Glutamatergic neuron (in vitro differentiated cells): ENCODE results near the gene PRKAG2. TPM values are rescaled to one million over a fixed set of nuclear protein-coding genes. Genes with fewer than 3 reads are reported as not detected.
"Not testable (repeated sequence)": the region's sequence is repeated elsewhere in the genome, so short reads cannot be mapped to it uniquely, and the experiment has no call there.

Experiments used
- DNase-seq: peaks from one replicate; pipeline ENCODE4 v3.0.0; 2022
- H3K27ac Mint-ChIP-seq: one replicate; pipeline ENCODE4 v1.8.0; 2020; ENCODE audit warnings: mild to moderate bottlenecking, mixed read lengths, inconsistent platforms; ENCODE audit not compliant: unreplicated experiment
- H3K27me3 Mint-ChIP-seq: one replicate; pipeline ENCODE4 v1.8.0; 2020; ENCODE audit warnings: mild to moderate bottlenecking, moderate library complexity, mixed read lengths, inconsistent platforms; ENCODE audit not compliant: unreplicated experiment
- H3K36me3 Mint-ChIP-seq: one replicate; pipeline ENCODE4 v1.8.0; 2020; ENCODE audit warnings: mild to moderate bottlenecking, mixed read lengths, inconsistent platforms; ENCODE audit not compliant: unreplicated experiment
- H3K4me1 Mint-ChIP-seq: one replicate; pipeline ENCODE4 v1.8.0; 2020; ENCODE audit warnings: mild to moderate bottlenecking, low read depth, mixed read lengths, inconsistent platforms; ENCODE audit not compliant: unreplicated experiment
- H3K4me3 Mint-ChIP-seq: one replicate; pipeline ENCODE4 v1.8.0; 2020; ENCODE audit warnings: mild to moderate bottlenecking, mixed read lengths, inconsistent platforms; ENCODE audit not compliant: unreplicated experiment
- H3K9me3 Mint-ChIP-seq: one replicate; pipeline ENCODE4 v1.8.0; 2020; ENCODE audit warnings: mild to moderate bottlenecking, moderate library complexity, mixed read lengths, inconsistent platforms; ENCODE audit not compliant: unreplicated experiment
- CTCF ChIP-seq: fragments of 200-600 bp; sonication (generic); IDR thresholded peaks from one replicate; pipeline ENCODE4 v1.5.0; 2021; ENCODE audit not compliant: partially characterized antibody, unreplicated experiment
- total RNA-seq: library from RNA; stranded (reverse); fragmentation: NEBNext Ultra II Directional; extraction: Animal tissue kit (Norgen Biotek cat#: 25700); gene quantifications from one replicate; pipeline ENCODE4 v1.2.1, GENCODE V29; 2021; ENCODE audit not compliant: unreplicated experiment

The PRKAG2 gene
- total RNA-seq, 1 donor from 2014 or later: 24.7 TPM

- H3K9me3 Mint-ChIP-seq: peaks cover 3% of the 10 kb centered on the region
- TF ChIP-seq CTCF: no peak
Observed at GRCh38 chr7:151830121-151830830, 46.6 kb downstream of the PRKAG2 start.

GRCh38 chr7:151829707-151830106 is 47.2 kb downstream of the PRKAG2 start:
- Mint-ChIP-seq H3K4me3 (no peak overlapping the region), H3K36me3 (no peaks in the 10 kb centered on the region), H3K4me1 (peaks cover 2% of the 10 kb centered on the region), H3K27me3 (peaks cover 2% of the 10 kb centered on the region), H3K9me3 (peaks cover 3% of the 10 kb centered on the region), H3K27ac (no peak overlapping the region)
- no peak for DNase-seq
- TF ChIP-seq CTCF: no peak

More at GRCh38 chr7:151830121-151830830, 46.6 kb downstream of the PRKAG2 start:
- no peak overlapping the region for H3K27ac Mint-ChIP-seq
- DNase-seq: no peak
- H3K36me3 Mint-ChIP-seq: no peaks in the 10 kb centered on the region
- H3K4me1 Mint-ChIP-seq: peaks cover 2% of the 10 kb centered on the region
- peaks cover 2% of the 10 kb centered on the region for H3K27me3 Mint-ChIP-seq
- no peak overlapping the region for H3K4me3 Mint-ChIP-seq

GRCh38 chr7:151827620-151828019 is 49.3 kb downstream of the PRKAG2 start:
- H3K4me3 Mint-ChIP-seq: no peak overlapping the region
- peaks cover 2% of the 10 kb centered on the region for H3K27me3 Mint-ChIP-seq
- H3K9me3 Mint-ChIP-seq: peaks cover 3% of the 10 kb centered on the region
- no peak for TF ChIP-seq CTCF
- H3K36me3 Mint-ChIP-seq: no peaks in the 10 kb centered on the region
- no peak for DNase-seq
- no peak overlapping the region for H3K27ac Mint-ChIP-seq
- H3K4me1 Mint-ChIP-seq: peaks cover 4% of the 10 kb centered on the region

GRCh38 chr7:151826316-151826715 is 50.6 kb downstream of the PRKAG2 start:
- H3K9me3 Mint-ChIP-seq, H3K27ac Mint-ChIP-seq, H3K4me3 Mint-ChIP-seq, H3K4me1 Mint-ChIP-seq, H3K36me3 Mint-ChIP-seq, H3K27me3 Mint-ChIP-seq, DNase-seq: not testable (repeated sequence)

GRCh38 chr7:151825721-151826120 is 51.2 kb downstream of the PRKAG2 start:
- no peak for TF ChIP-seq CTCF
- Mint-ChIP-seq H3K4me1 (peaks cover 8% of the 10 kb centered on the region), H3K4me3 (no peak overlapping the region), H3K27me3 (peaks cover 4% of the 10 kb centered on the region), H3K36me3 (no peaks in the 10 kb centered on the region), H3K27ac (no peak overlapping the region), H3K9me3 (peaks cover 3% of the 10 kb centered on the region)
- no peak for DNase-seq
